ENCODE measurements around the gene FAIM.
A peak's percentile ranks its signal among the peaks of the same experiment; 100 is the strongest.
"Not testable (repeated sequence)": the region's sequence is repeated elsewhere in the genome, so short reads cannot be mapped to it uniquely, and the experiment has no call there.

FAIM gene

DNA sequence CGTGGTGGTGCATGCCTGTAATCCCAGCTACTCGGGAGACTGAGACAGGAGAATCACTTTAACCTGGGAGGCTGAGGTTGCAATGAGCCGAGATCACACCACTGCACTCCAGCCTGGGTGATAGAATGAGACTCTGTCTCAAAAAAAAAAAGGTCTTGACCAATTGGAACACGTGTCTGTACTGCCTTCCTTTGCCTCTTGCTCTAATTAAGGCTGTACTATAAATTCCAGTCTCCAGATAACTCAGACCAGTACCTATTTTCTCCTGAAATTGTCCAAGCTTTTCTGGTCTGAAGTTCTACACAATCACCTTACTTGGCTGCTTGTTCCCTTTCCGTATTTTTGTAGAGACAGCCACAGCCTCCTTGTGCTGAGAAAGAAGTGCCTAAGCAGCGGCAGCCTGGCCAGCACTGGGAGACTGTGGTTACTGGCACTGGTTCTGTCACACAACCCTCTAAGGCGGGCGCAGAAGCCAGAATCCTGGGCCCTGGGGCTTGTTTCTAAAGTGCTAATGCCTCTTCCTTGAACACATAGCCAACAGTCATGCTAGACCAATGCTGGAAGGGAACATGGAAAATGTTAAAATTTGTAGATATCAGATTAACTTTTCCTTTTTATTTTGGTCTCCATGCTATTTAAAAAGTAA, 8.3 kb upstream of the FAIM start:
- TF ChIP-seq, protein P1, sequence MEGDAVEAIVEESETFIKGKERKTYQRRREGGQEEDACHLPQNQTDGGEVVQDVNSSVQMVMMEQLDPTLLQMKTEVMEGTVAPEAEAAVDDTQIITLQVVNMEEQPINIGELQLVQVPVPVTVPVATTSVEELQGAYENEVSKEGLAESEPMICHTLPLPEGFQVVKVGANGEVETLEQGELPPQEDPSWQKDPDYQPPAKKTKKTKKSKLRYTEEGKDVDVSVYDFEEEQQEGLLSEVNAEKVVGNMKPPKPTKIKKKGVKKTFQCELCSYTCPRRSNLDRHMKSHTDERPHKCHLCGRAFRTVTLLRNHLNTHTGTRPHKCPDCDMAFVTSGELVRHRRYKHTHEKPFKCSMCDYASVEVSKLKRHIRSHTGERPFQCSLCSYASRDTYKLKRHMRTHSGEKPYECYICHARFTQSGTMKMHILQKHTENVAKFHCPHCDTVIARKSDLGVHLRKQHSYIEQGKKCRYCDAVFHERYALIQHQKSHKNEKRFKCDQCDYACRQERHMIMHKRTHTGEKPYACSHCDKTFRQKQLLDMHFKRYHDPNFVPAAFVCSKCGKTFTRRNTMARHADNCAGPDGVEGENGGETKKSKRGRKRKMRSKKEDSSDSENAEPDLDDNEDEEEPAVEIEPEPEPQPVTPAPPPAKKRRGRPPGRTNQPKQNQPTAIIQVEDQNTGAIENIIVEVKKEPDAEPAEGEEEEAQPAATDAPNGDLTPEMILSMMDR (IDR thresholded peaks at IDR 0.05; ENCODE audit: low read depth, low read length) = no peak
- no peaks in the 10 kb centered on the region for H3K4me1 ChIP-seq
- no peaks in the 10 kb centered on the region for H3K9me3 ChIP-seq
- no peaks in the 10 kb centered on the region for H3K36me3 ChIP-seq
- no peaks in the 10 kb centered on the region for H3K27me3 ChIP-seq
- H3K4me3 ChIP-seq (ENCODE audit: low read depth, low read length) = no peak overlapping the region
- DNase-seq = no peak

DNA sequence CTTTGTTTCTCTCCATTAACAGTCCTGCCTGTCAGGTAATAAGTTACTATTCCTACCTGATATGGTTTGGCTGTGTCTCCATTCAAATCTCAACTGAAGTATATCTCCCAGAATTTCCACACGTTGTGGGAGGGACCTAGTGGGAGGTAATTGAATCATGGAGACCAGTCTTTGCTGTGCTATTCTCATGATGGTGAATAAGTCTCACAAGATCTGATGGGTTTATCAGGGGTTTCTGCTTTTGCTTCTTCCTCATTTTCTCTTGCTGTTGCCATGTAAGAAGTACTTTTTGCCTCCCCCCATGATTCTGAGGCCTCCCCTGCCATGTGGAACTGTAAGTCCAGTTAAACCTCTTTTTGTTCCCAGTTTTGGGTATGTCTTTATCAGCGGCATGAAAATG, 6.9 kb upstream of the FAIM start:
- not testable (repeated sequence) for H3K4me3 ChIP-seq (ENCODE audit: low read depth, low read length); H3K9me3 ChIP-seq; H3K36me3 ChIP-seq; DNase-seq; H3K27me3 ChIP-seq; H3K4me1 ChIP-seq

GRCh38 chr3:138604106-138604595, 4.4 kb upstream of the FAIM start:
- not testable (repeated sequence) for H3K27me3 ChIP-seq; H3K4me1 ChIP-seq; DNase-seq; H3K36me3 ChIP-seq; H3K9me3 ChIP-seq; H3K4me3 ChIP-seq (ENCODE audit: low read depth, low read length)

- Histone ChIP-seq H3K9me3 (no peaks in the 10 kb centered on the region), H3K36me3 (no peaks in the 10 kb centered on the region), H3K4me3 (ENCODE audit: low read depth, low read length) (peak overlapping the region; percentile 85), H3K27me3 (no peaks in the 10 kb centered on the region), H3K4me1 (no peaks in the 10 kb centered on the region)
- TF ChIP-seq, protein P1 (IDR thresholded peaks at IDR 0.05; ENCODE audit: low read depth, low read length) = no peak
- DNase-seq = no peak
These were observed 1.3 kb downstream of the FAIM start for GRCh38 chr3:138609898-138610266.

- Histone ChIP-seq H3K9me3 (no peaks in the 10 kb centered on the region), H3K4me1 (peaks cover 10% of the 10 kb centered on the region), H3K36me3 (no peaks in the 10 kb centered on the region), H3K4me3 (ENCODE audit: low read depth, low read length) (no peak overlapping the region), H3K27me3 (no peaks in the 10 kb centered on the region)
- TF ChIP-seq, protein P1 (IDR thresholded peaks at IDR 0.05; ENCODE audit: low read depth, low read length) = no peak
- DNase-seq = no peak
These were observed 6.9 kb downstream of the FAIM start for GRCh38 chr3:138615462-138615861.

DNA sequence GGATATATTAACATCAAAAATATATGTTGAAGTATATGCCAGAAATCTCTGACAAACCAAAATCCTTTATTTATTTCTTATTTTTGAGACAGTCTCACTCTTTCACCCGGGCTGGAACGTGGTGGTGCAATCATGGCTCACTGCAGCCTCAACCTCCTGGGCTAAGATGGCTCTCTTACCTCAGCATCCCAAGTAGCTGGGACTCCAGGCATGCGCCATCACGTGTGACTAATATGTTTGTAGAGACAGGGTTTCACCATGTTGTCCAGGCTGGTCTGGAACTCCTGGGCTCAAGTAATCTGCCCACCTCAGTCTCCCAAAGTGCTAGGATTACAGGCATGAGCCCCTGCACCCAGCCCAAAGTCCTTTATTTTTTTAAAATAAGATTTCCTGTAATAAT, 11.9 kb downstream of the FAIM start:
- no peak for DNase-seq
- TF ChIP-seq, protein P1 (IDR thresholded peaks at IDR 0.05; ENCODE audit: low read depth, low read length) = no peak
- peaks cover 10% of the 10 kb centered on the region for H3K4me1 ChIP-seq
- no peaks in the 10 kb centered on the region for H3K9me3 ChIP-seq
- no peaks in the 10 kb centered on the region for H3K27me3 ChIP-seq
- peaks cover 4% of the 10 kb centered on the region for H3K36me3 ChIP-seq
- no peak overlapping the region for H3K4me3 ChIP-seq (ENCODE audit: low read depth, low read length)

GRCh38 chr3:138624518-138624917, 15.9 kb downstream of the FAIM start:
- Histone ChIP-seq H3K36me3 (peaks cover 4% of the 10 kb centered on the region), H3K27me3 (no peaks in the 10 kb centered on the region), H3K4me1 (peaks cover 5% of the 10 kb centered on the region), H3K9me3 (no peaks in the 10 kb centered on the region), H3K4me3 (ENCODE audit: low read depth, low read length) (no peak overlapping the region)
- DNase-seq = no peak
- TF ChIP-seq, protein P1 (IDR thresholded peaks at IDR 0.05; ENCODE audit: low read depth, low read length) = no peak
